ENCODE measurements around the gene CCDC187. TPM values are rescaled to one million over a fixed set of nuclear protein-coding genes. Genes with fewer than 3 reads are reported as not detected.

CCDC187 gene
- polyA plus RNA-seq, 1 donor from 2014 or later = 0.15 TPM

GRCh38 chr9:136260936-136261472, 42.9 kb downstream of the CCDC187 start:
- Mint-ChIP-seq H3K36me3 (no peaks in the 10 kb centered on the region), H3K4me3 (no peak overlapping the region), H3K9me3 (no peaks in the 10 kb centered on the region), H3K27me3 (peaks cover 2% of the 10 kb centered on the region), H3K4me1 (peaks cover 0 to 1% (median 0%) of the 10 kb centered on the region in 3 donors), H3K27ac (no peak overlapping the region)

DNA sequence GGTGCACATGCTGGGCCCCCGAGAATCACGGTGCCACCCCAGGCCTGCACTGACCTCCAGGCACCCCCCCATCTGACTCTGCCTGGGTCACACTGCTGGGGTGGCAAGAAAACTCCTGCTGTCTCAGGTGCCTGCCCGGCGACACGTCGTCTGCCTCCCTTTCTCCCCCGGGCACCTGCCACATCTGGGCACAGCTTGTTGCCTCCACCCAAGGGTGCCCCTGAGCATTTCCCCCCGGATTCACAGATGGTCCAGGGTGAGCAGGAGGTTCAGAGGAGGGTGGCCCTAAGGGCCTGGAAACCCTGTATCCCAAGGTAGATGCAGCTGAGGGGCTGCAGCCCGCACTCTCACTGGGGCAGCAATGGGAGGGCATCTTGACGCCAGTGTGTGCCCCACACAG, 43.4 kb downstream of the CCDC187 start:
- no peak overlapping the region for H3K4me3 Mint-ChIP-seq
- no peak overlapping the region for H3K27ac Mint-ChIP-seq
- peaks cover 2% of the 10 kb centered on the region for H3K27me3 Mint-ChIP-seq
- no peaks in the 10 kb centered on the region for H3K36me3 Mint-ChIP-seq
- peaks cover 0 to 1% (median 0%) of the 10 kb centered on the region in 3 donors for H3K4me1 Mint-ChIP-seq
- H3K9me3 Mint-ChIP-seq = no peaks in the 10 kb centered on the region

- Mint-ChIP-seq H3K27me3 (peaks cover 6% of the 10 kb centered on the region), H3K9me3 (no peaks in the 10 kb centered on the region), H3K4me1 (peaks cover 0 to 1% (median 0%) of the 10 kb centered on the region in 3 donors), H3K4me3 (no peak overlapping the region), H3K27ac (no peak overlapping the region), H3K36me3 (no peaks in the 10 kb centered on the region)
Measured at GRCh38 chr9:136259836-136260235, 44.1 kb downstream of the CCDC187 start.

- no peak overlapping the region for H3K27ac Mint-ChIP-seq
- H3K27me3 Mint-ChIP-seq = peaks cover 6% of the 10 kb centered on the region
- no peak overlapping the region for H3K4me3 Mint-ChIP-seq
- H3K36me3 Mint-ChIP-seq = no peaks in the 10 kb centered on the region
- no peaks in the 10 kb centered on the region for H3K9me3 Mint-ChIP-seq
- H3K4me1 Mint-ChIP-seq = peaks cover 0 to 1% (median 0%) of the 10 kb centered on the region in 3 donors
Measured at GRCh38 chr9:136259517-136259813, 44.4 kb downstream of the CCDC187 start.

GRCh38 chr9:136258786-136259516, 44.9 kb downstream of the CCDC187 start:
- H3K27me3 Mint-ChIP-seq = peaks cover 6% of the 10 kb centered on the region
- no peaks in the 10 kb centered on the region for H3K36me3 Mint-ChIP-seq
- peaks cover 0 to 1% (median 0%) of the 10 kb centered on the region in 3 donors for H3K4me1 Mint-ChIP-seq
- H3K27ac Mint-ChIP-seq = no peak overlapping the region
- no peak overlapping the region for H3K4me3 Mint-ChIP-seq
- no peaks in the 10 kb centered on the region for H3K9me3 Mint-ChIP-seq

DNA sequence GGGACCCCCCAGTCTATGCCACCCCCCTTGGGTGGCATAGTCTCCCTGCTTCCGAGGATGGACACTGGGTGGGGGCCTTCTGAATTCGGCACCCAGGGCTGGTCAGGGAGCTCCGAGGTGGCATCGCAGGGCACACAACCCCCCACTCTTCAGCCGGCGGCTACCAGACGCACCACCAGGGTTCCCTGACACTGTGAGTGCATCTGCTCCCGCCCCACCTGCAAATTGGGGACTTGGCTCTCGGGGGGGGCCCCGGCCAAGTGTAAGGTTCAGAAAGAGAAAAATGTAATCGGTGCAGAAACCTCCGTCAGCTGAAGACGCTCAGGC, 45.6 kb downstream of the CCDC187 start:
- H3K36me3 Mint-ChIP-seq = no peaks in the 10 kb centered on the region
- no peak overlapping the region for H3K4me3 Mint-ChIP-seq
- peaks cover 0 to 1% (median 0%) of the 10 kb centered on the region in 3 donors for H3K4me1 Mint-ChIP-seq
- no peaks in the 10 kb centered on the region for H3K9me3 Mint-ChIP-seq
- H3K27me3 Mint-ChIP-seq = peaks cover 8% of the 10 kb centered on the region
- no peak overlapping the region for H3K27ac Mint-ChIP-seq

DNA sequence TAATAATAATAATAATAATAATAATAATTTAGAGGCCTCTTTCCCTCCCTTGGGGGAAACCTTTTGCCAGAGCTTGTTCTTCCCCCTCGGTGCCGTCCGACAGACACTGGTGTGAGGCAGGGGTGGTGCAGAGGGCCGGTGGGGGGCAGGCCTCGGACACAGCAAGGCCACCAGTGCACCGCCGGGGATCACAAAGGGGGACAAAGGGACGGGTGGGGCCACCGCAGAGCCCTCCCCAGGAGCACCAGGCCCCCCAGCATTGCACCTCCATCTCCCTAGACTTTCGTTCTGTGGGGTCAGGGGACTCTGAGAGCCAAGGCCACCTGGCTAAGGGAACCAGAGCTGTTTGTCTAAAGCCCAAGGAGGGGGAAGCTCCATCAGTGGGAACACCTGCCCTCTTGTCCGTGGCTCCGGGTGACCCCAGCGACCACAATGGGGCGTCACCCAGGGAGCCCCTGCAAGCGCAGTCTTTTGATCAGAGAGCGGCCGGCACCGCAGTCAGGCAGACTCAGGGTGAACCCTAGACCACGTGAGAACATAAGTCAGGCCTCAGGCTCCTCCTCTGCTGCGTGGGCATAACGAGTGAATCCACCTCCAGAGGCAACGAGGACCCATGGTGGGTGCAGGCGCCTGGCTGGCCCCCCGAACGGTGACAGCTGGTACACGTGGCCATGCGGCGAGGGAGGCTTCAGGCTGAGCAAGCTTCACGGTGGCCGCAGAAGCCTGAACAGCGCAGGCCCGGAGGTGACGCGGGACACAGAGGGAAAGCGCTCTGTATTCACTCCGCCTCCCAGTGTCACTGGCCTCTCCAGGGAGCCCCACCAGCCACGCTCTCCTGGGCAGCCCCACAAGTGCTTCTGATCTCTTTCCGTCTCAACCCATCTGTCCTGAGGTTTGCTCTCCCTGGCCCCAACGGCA, 46.3 kb downstream of the CCDC187 start:
- Mint-ChIP-seq H3K9me3 (no peaks in the 10 kb centered on the region), H3K27ac (no peak overlapping the region), H3K4me3 (no peak overlapping the region), H3K36me3 (no peaks in the 10 kb centered on the region), H3K27me3 (peaks cover 8% of the 10 kb centered on the region), H3K4me1 (peaks cover 0 to 1% (median 0%) of the 10 kb centered on the region in 3 donors)

- no peaks in the 10 kb centered on the region for H3K9me3 Mint-ChIP-seq
- H3K36me3 Mint-ChIP-seq = no peaks in the 10 kb centered on the region
- no peak overlapping the region for H3K27ac Mint-ChIP-seq
- H3K4me1 Mint-ChIP-seq = peaks cover 0 to 1% (median 0%) of the 10 kb centered on the region in 3 donors
- peaks cover 8% of the 10 kb centered on the region for H3K27me3 Mint-ChIP-seq
- peak overlapping the region in 1 of 4 donors; percentile 28 for H3K4me3 Mint-ChIP-seq
Measured at GRCh38 chr9:136255896-136256890, 47.7 kb downstream of the CCDC187 start.

DNA sequence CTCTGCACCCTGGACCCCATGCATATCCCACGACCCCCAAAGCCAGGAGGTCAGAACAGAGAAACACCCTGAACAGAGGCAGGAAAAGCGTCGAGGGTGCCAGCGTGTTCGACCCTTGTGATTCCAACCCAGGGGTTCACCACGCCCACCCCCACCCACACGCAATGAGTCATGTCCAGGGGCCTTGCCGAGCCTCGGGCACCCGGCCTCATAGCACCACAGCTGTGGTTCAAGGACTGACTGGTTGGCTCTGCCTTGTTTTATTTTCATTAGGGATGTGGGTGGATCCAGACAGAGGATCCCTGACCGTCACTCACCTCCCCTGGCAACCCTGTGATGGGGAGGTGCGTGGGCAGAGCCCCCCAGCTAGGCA, 48.7 kb downstream of the CCDC187 start:
- H3K36me3 Mint-ChIP-seq = no peaks in the 10 kb centered on the region

GRCh38 chr9:136254381-136255165, 49.3 kb downstream of the CCDC187 start:
- no peaks in the 10 kb centered on the region for H3K9me3 Mint-ChIP-seq
- H3K4me3 Mint-ChIP-seq = no peak overlapping the region
- no peaks in the 10 kb centered on the region for H3K36me3 Mint-ChIP-seq
- H3K27ac Mint-ChIP-seq = no peak overlapping the region
- peaks cover 8% of the 10 kb centered on the region for H3K27me3 Mint-ChIP-seq
- H3K4me1 Mint-ChIP-seq = peaks cover 0 to 1% (median 0%) of the 10 kb centered on the region in 3 donors

More for the DNA sequence above, 48.7 kb downstream of the CCDC187 start:
- no peak overlapping the region for H3K27ac Mint-ChIP-seq
- H3K9me3 Mint-ChIP-seq = no peaks in the 10 kb centered on the region
- no peak overlapping the region for H3K4me3 Mint-ChIP-seq
- peaks cover 8% of the 10 kb centered on the region for H3K27me3 Mint-ChIP-seq
- H3K4me1 Mint-ChIP-seq = peaks cover 0 to 1% (median 0%) of the 10 kb centered on the region in 3 donors

DNA sequence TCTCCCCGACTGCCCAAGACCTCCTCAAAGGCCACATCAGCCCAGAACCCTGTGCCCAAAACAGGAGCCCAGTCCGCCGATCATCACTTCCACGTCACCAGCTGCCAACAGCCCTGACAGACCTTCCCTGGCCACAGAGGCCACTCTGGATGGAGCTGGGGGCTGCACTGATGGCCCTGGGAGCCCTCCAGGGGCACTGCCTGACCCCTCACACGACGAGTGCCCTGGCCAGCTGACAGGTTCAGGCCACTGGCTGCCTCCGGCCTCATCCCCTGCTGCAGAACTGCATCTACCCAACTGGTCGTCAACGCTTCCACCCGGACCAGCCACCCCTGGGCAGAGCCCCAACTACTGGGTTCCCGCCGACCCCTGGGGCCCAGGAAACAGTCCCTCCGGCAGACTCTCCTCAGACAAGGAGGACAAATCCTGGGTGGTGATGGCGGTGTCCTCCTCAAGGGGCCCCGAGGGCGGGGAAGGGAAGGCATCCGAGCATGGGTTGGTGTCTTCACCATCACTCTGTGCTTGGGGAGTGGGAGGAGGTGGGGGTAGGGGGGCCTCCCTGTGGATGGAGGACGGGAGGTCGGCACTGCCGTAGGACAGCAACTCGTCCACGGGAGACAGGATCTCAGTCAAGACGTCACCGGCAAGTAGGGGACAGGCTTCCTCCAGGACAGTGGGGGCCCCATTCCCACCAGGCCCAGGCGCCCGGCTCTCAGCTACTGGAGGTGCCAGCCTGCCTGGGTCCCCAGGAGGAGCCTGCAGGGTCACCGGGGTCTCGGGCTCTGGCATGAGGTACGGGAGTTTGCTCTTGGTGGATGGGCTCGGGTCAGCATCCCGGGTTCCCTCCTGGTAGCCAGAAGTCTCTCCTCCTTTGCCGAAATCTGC, 50.4 kb downstream of the CCDC187 start:
- Mint-ChIP-seq H3K9me3 (no peaks in the 10 kb centered on the region), H3K27ac (no peak overlapping the region)

DNA sequence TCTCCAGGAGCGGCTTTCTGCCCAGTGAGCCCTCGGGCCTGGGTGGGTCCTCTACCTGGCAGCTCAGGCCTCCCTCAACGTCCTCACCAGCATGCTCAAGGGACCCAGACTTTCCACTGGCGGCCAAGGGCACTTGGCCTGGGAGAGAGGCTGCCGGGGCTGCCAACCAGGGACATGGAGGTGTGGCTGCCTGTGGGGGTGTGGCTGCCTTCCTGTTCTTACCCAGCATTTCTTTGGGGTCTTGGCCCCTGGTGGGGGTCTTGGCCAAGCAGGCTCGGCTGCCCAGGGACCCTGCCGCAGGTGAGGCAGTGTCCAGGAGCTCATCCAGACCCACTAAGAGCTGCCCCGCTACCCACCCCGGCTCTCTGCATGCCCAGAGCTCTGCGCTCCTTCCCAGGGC, 51.0 kb downstream of the CCDC187 start:
- Mint-ChIP-seq H3K4me1 (peaks cover 0 to 1% (median 0%) of the 10 kb centered on the region in 3 donors), H3K9me3 (no peaks in the 10 kb centered on the region), H3K27ac (peak overlapping the region in 1 of 3 donors; percentile 35), H3K4me3 (no peak overlapping the region), H3K27me3 (peaks cover 8% of the 10 kb centered on the region), H3K36me3 (no peaks in the 10 kb centered on the region)

More for the DNA sequence above, 50.4 kb downstream of the CCDC187 start:
- Mint-ChIP-seq H3K27me3 (peaks cover 8% of the 10 kb centered on the region), H3K36me3 (no peaks in the 10 kb centered on the region), H3K4me1 (peaks cover 0 to 1% (median 0%) of the 10 kb centered on the region in 3 donors), H3K4me3 (no peak overlapping the region)

DNA sequence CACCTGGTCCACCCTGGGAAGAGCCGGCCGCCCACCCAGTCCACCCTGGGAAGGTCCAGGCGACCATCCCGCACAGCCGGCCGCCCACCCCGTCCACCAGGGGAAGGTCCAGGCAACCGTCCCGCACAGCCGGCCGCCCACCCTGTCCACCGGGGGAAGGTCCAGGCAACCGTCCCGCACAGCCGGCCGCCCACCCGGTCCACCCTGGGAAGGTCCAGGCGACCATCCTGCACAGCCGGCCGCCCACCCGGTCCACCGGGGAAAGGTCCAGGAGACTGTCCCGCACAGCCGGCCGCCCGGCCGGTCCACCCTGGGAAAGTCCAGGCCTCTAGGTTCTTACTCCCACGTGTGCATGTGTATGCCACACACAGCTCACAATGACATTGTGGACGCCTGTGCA, 51.6 kb downstream of the CCDC187 start:
- no peak overlapping the region for H3K4me3 Mint-ChIP-seq
- H3K27me3 Mint-ChIP-seq = peaks cover 8% of the 10 kb centered on the region
- H3K9me3 Mint-ChIP-seq = no peaks in the 10 kb centered on the region
- H3K4me1 Mint-ChIP-seq = peaks cover 0 to 1% (median 0%) of the 10 kb centered on the region in 3 donors
- peak overlapping the region in 1 of 3 donors; percentile 35 for H3K27ac Mint-ChIP-seq
- no peaks in the 10 kb centered on the region for H3K36me3 Mint-ChIP-seq
